B cell (primary cell): Measurements from ENCODE around the gene AIFM2. TPM values are rescaled to one million over a fixed set of nuclear protein-coding genes. Genes with fewer than 3 reads are reported as not detected.

Experiments used
- ATAC-seq: fragments of 200-7000 bp; cut with Tn5 transposase; one replicate; pipeline ENCODE4 v1.10.0; 2021; ENCODE audit warnings: low read depth, mild to moderate bottlenecking, moderate number of reproducible peaks, moderate library complexity
- CTCF ChIA-PET: fragments of 350-600 bp; sonication (Branson Sonifier 250); formaldehyde crosslinking; loops from one replicate; lab custom pipeline; 2021; ENCODE audit warnings: antibody characterized with exemption, inconsistent platforms; lab: Charles Lee
- POLR2A ChIA-PET: fragments of 350-600 bp; sonication (Branson Sonifier 250); formaldehyde crosslinking; loops from one replicate; lab custom pipeline; 2021; ENCODE audit warnings: antibody characterized with exemption; lab: Charles Lee
- DNase-seq: peaks from one replicate; pipeline ENCODE4 v3.0.0; 2013
- H2AFZ ChIP-seq: 2 replicates; pipeline ENCODE4 v1.6.1; 2012; ENCODE audit warnings: mild to moderate bottlenecking, low read depth, low read length; ENCODE audit not compliant: insufficient read depth, poor library complexity, severe bottlenecking
- H3K27ac ChIP-seq, 2 donors: 1 replicate in 1 of 2; 2 replicates in 1 of 2; pipeline ENCODE4 v1.5.1; 2012 to 2013; ENCODE audit warnings: low read length in 2 of 2, mild to moderate bottlenecking in 2 of 2, moderate library complexity in 1 of 2
- H3K27me3 ChIP-seq, 4 experiments: fragments of 200-600 bp in 1 of 4; sonication (generic) in 1 of 4; replicated peaks in 1 of 4; 1 replicate in 2 of 4; 2 replicates in 2 of 4; pipeline versions ENCODE4 v1.6.1 to v1.7.0; 2013 to 2016; ENCODE audit warnings: low read length in 3 of 4, mild to moderate bottlenecking in 2 of 4, mixed read lengths in 1 of 4, moderate library complexity in 1 of 4; ENCODE audit not compliant: insufficient read depth in 4 of 4, control insufficient read depth in 3 of 4; ENCODE audit errors: control extremely low read depth in 1 of 4
- H3K36me3 ChIP-seq, 2 experiments: replicated peaks in 1 of 2; 1 replicate in 1 of 2; 2 replicates in 1 of 2; pipeline versions ENCODE4 v1.6.1 to v1.7.1; 2013; ENCODE audit warnings: low read length in 1 of 2; ENCODE audit not compliant: insufficient read depth in 2 of 2, control insufficient read depth in 1 of 2; ENCODE audit errors: control extremely low read depth in 1 of 2, extremely low read depth in 1 of 2
- H3K4me1 ChIP-seq, 2 donors: fragments of 200-600 bp in 1 of 2; sonication (generic) in 1 of 2; 1 replicate in 1 of 2; 2 replicates in 1 of 2; pipeline versions ENCODE4 v1.5.1 to v1.6.1; 2013 to 2017; ENCODE audit warnings: low read length in 2 of 2; ENCODE audit not compliant: control insufficient read depth in 2 of 2, insufficient read depth in 2 of 2
- H3K4me2 ChIP-seq: replicated peaks from 2 replicates; pipeline ENCODE3; 2012; ENCODE audit warnings: mild to moderate bottlenecking, low read depth, low read length; ENCODE audit not compliant: poor library complexity, severe bottlenecking
- H3K4me3 ChIP-seq, 5 experiments: fragments of 200-600 bp in 1 of 5; sonication (generic) in 1 of 5; 1 replicate in 3 of 5; 2 replicates in 2 of 5; pipeline versions ENCODE4 v1.5.1 to v1.7.0; 2011 to 2016; ENCODE audit warnings: low read length in 4 of 5, mild to moderate bottlenecking in 4 of 5, low read depth in 2 of 5, control low read depth in 1 of 5, moderate library complexity in 1 of 5; ENCODE audit not compliant: insufficient read depth in 1 of 5; ENCODE audit errors: control extremely low read depth in 1 of 5, extremely low read depth in 1 of 5
- H3K79me2 ChIP-seq: fragments of 200-600 bp; sonication (generic); one replicate; pipeline ENCODE4 v1.6.0; 2016; ENCODE audit warnings: low read length; ENCODE audit not compliant: control insufficient read depth, insufficient read depth
- H3K9ac ChIP-seq: fragments of 200-600 bp; sonication (generic); 2 replicates; pipeline ENCODE4 v1.6.1; 2017; ENCODE audit warnings: mild to moderate bottlenecking, low read length, moderate library complexity
- H3K9me3 ChIP-seq, 3 donors: one replicate each; pipeline versions ENCODE4 v1.6.1 to v1.7.1; 2013; ENCODE audit warnings: low read length in 2 of 3; ENCODE audit not compliant: control insufficient read depth in 2 of 3, insufficient read depth in 1 of 3; ENCODE audit errors: control extremely low read depth in 1 of 3
- H4K20me1 ChIP-seq: 2 replicates; pipeline ENCODE4 v1.6.0; 2012; ENCODE audit warnings: mild to moderate bottlenecking, low read length; ENCODE audit not compliant: insufficient read depth, control insufficient read depth, poor library complexity, severe bottlenecking
- H3K27ac Mint-ChIP-seq: one replicate; pipeline ENCODE4 v1.8.0; 2021; ENCODE audit warnings: mixed read lengths
- H3K27me3 Mint-ChIP-seq: one replicate; pipeline ENCODE4 v1.8.0; 2021; ENCODE audit warnings: mixed read lengths
- H3K4me1 Mint-ChIP-seq: one replicate; pipeline ENCODE4 v1.8.0; 2021; ENCODE audit warnings: mixed read lengths
- H3K4me3 Mint-ChIP-seq: one replicate; pipeline ENCODE4 v1.8.0; 2021; ENCODE audit warnings: mixed read lengths
- H3K9me3 Mint-ChIP-seq: one replicate; pipeline ENCODE4 v1.8.0; 2022; ENCODE audit warnings: mixed read lengths; ENCODE audit not compliant: insufficient read depth
- EZH2 ChIP-seq: IDR thresholded peaks from 2 replicates; pipeline ENCODE4 v1.6.1; 2012; ENCODE audit warnings: borderline replicate concordance, low read depth, mild to moderate bottlenecking, moderate library complexity, low read length; ENCODE audit not compliant: insufficient read depth, poor library complexity, severe bottlenecking
- WGBS: methylation state at CpG from one replicate; pipeline ENCODE4 v1.1.5; 2013; ENCODE audit warnings: missing lambda C conversion rate; ENCODE audit not compliant: insufficient coverage; 5-methylcytosine and 5-hydroxymethylcytosine counted together
- intact Hi-C: fragments of 100-400 bp; cut with micrococcal nuclease; formaldehyde crosslinking; loops from one replicate; pipeline ENCODE4 v1.10.0; 2022
- polyA plus RNA-seq: library from polyadenylated mRNA; depleted of rRNA; stranded (reverse); fragments of >200 nt; gene quantifications from 2 replicates; pipeline ENCODE4 v1.2.3, GENCODE V29; 2012
- total RNA-seq, 2 donors: library from RNA; stranded (reverse); fragments of 120-200 nt in 1 of 2; gene quantifications; 1 replicate in 1 of 2; 2 replicates in 1 of 2; pipeline versions ENCODE4 v1.2.3 to v1.2.4, GENCODE V29; 2013 to 2022
- TF ChIP-seq, protein P1 (sequence below): fragments of 200-600 bp; IDR thresholded peaks from one replicate; pipeline ENCODE4 v1.8.0; 2022; ENCODE audit warnings: antibody characterized with exemption, mild to moderate bottlenecking

AIFM2 gene
- total and polyA plus RNA-seq, 2 donors (not counting 1 experiment from before 2014, with no cell fraction given), result 5.6 to 8.1 TPM

DNA sequence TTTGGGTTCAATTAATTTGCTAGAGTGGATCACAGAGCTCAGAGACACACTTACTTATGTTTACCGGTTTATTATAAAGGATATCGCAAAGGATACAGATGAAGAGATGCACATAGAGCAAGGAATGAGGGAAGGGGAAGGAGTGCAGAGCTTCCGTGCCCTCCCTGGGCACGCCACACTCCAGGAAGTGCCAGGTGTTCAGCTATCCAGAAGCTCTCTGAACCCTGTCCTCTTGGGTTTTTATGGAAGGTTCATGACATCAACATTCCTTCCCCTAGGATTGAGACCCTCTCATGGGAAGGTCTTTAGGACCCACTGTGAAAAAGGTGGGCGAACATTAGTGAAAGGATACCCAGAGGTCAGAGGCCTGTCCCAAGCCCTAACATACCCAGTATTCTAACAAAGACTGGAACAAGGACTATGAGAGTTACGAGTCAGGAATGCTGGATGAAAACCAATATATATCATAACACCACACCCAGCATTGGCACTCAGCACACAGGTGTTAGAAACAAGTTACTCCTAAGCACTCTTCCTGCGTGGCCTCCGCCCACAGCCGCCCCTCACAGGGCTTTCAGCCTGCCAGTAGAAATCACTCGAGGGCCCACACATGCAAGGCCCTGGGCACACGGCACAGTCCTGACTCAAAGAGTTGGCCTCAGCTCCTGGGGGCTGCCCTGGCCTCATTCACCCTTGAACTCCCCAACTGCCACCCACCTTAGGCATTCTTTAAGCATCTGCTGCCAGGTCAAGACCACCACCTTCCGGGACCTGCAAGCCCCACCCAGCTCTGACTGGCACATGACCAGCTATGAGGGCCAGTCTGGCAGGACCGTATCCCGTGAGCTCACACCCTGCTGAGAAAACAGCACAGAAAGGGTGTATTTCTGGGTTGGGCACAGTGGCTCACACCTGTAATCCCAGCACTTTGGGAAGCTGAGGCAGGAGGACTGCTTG, 5.6 kb upstream of the AIFM2 start:
- Histone ChIP-seq H3K27me3 (no peaks in the 10 kb centered on the region), H3K4me3 (no peak overlapping the region), H3K4me2 (no peak overlapping the region), H3K9me3 (no peaks in the 10 kb centered on the region), H4K20me1 (peaks cover 32% of the 10 kb centered on the region), H3K79me2 (peaks cover 15% of the 10 kb centered on the region), H3K27ac (no peak overlapping the region), H3K4me1 (no peaks in the 10 kb centered on the region), H3K36me3 (peaks cover 0 to 4% of the 10 kb centered on the region in 2 experiments), H2AFZ (no peak overlapping the region), H3K9ac (no peak overlapping the region)
- ChIA-PET CTCF (interaction anchor here (4.1 kb wide), 1 partner anchor 8 kb away, joined by 22 read pairs; the partner anchor contains the start of gene TYSND1), POLR2A (no interaction called here)
- ATAC-seq (no peak), DNase-seq (no peak)
- Mint-ChIP-seq H3K9me3 (no peaks in the 10 kb centered on the region), H3K4me3 (no peak overlapping the region), H3K4me1 (peaks cover 12% of the 10 kb centered on the region), H3K27ac (no peak overlapping the region), H3K27me3 (no peaks in the 10 kb centered on the region)
- WGBS, result 96% methylated on average over 12 of the region's 14 CpGs
- intact Hi-C loops, result no loop called here
- TF ChIP-seq, protein P1, sequence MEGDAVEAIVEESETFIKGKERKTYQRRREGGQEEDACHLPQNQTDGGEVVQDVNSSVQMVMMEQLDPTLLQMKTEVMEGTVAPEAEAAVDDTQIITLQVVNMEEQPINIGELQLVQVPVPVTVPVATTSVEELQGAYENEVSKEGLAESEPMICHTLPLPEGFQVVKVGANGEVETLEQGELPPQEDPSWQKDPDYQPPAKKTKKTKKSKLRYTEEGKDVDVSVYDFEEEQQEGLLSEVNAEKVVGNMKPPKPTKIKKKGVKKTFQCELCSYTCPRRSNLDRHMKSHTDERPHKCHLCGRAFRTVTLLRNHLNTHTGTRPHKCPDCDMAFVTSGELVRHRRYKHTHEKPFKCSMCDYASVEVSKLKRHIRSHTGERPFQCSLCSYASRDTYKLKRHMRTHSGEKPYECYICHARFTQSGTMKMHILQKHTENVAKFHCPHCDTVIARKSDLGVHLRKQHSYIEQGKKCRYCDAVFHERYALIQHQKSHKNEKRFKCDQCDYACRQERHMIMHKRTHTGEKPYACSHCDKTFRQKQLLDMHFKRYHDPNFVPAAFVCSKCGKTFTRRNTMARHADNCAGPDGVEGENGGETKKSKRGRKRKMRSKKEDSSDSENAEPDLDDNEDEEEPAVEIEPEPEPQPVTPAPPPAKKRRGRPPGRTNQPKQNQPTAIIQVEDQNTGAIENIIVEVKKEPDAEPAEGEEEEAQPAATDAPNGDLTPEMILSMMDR, result no peak
- no peak for TF ChIP-seq EZH2

DNA sequence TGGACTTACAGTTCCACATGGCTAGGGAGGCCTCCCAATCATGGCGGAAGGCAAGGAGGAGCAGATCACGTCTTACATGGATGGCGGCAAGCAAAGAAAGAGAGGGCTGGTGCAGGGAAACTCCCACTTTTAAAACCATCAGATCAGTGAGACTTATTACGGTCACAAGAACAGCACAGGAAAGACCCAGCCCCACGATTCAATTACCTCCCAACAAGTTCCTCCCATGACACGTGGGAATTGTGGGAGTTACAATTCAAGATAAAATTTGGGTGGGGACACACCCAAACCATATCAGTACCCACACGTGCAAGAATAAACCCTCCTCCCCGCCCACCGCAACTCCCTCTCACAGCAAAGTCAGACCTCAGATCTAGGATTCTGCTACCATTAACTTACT, 4.5 kb upstream of the AIFM2 start:
- DNase-seq (no peak), ATAC-seq (no peak)
- peaks cover 0 to 2% of the 10 kb centered on the region in 2 experiments for H3K36me3 ChIP-seq
- H3K4me3 ChIP-seq, result no peak overlapping the region
- no peak overlapping the region for H3K4me2 ChIP-seq
- POLR2A ChIA-PET, result no interaction called here
- peaks cover 0 to 7% (median 0%) of the 10 kb centered on the region in 4 experiments for H3K27me3 ChIP-seq
- peaks cover 7% of the 10 kb centered on the region in 2 donors for H3K4me1 ChIP-seq
- WGBS, result 90% methylated on average over 5 of the region's 9 CpGs
- no peaks in the 10 kb centered on the region for H3K9me3 ChIP-seq
- no peaks in the 10 kb centered on the region for H3K9me3 Mint-ChIP-seq
- H3K4me1 Mint-ChIP-seq, result peaks cover 16% of the 10 kb centered on the region
- no peaks in the 10 kb centered on the region for H3K27me3 Mint-ChIP-seq
- no peak overlapping the region for H3K9ac ChIP-seq
- CTCF ChIA-PET, result interaction anchor here (2.6 to 4.1 kb wide), 2 partner anchors 10 to 21 kb away, joined by 13 to 22 read pairs; partner anchors contain the start of gene TYSND1
- no peak overlapping the region for H3K27ac Mint-ChIP-seq
- H3K27ac ChIP-seq, result no peak overlapping the region
- no peak overlapping the region for H3K4me3 Mint-ChIP-seq
- H3K79me2 ChIP-seq, result peaks cover 8% of the 10 kb centered on the region
- intact Hi-C loops, result no loop called here
- H2AFZ ChIP-seq, result no peak overlapping the region
- peaks cover 26% of the 10 kb centered on the region for H4K20me1 ChIP-seq
- TF ChIP-seq, protein P1, result no peak
- no peak for TF ChIP-seq EZH2
